Urinary bladder (tissue), 4 donors: Measurements from ENCODE around the gene TIAM1. TPM values are rescaled to one million over a fixed set of nuclear protein-coding genes. Genes with fewer than 3 reads are reported as not detected.

Source experiments
- DNase-seq: peaks from one replicate; pipeline ENCODE4 v3.0.0-alpha.2; 2015; ENCODE audit errors: extremely low spot score
- H3K27ac ChIP-seq: one replicate; pipeline ENCODE4 v1.5.1; 2013; ENCODE audit warnings: low read depth, mild to moderate bottlenecking, moderate library complexity
- H3K36me3 ChIP-seq: one replicate; pipeline ENCODE4 v1.6.1; 2013; ENCODE audit warnings: mild to moderate bottlenecking, moderate library complexity; ENCODE audit not compliant: insufficient read depth
- H3K4me1 ChIP-seq: one replicate; pipeline ENCODE4 v1.6.1; 2013; ENCODE audit warnings: mild to moderate bottlenecking, moderate library complexity; ENCODE audit not compliant: insufficient read depth
- H3K4me3 ChIP-seq: one replicate; pipeline ENCODE4 v1.5.1; 2013; ENCODE audit warnings: low read depth, low read length
- WGBS: extraction: QIAGEN DNeasy Blood & Tissue Kit; methylation state at CpG from one replicate; pipeline ENCODE4 v1.1.7; 2013; 5-methylcytosine and 5-hydroxymethylcytosine counted together
- polyA plus RNA-seq: library from polyadenylated mRNA; stranded (reverse); fragments of 200-250 nt; gene quantifications from one replicate; pipeline ENCODE4 v1.2.3, GENCODE V29; 2013
- total RNA-seq: library from RNA; depleted of rRNA; stranded (reverse); fragments of >200 nt; gene quantifications from one replicate; pipeline ENCODE4 v1.2.3, GENCODE V29; 2014
- donor health status: healthy with polysubstance abuse.
- donor health status: healthy.

The TIAM1 gene
- total and polyA plus RNA-seq, 2 donors: 10.0 to 36.0 TPM

GRCh38 chr21:31305888-31306287 is 38.2 kb downstream of the TIAM1 start:
- no peak for DNase-seq
- Histone ChIP-seq H3K36me3 (no peaks in the 10 kb centered on the region), H3K4me3 (no peak overlapping the region), H3K4me1 (no peaks in the 10 kb centered on the region), H3K27ac (no peak overlapping the region)
- WGBS: 91% methylated on average over 4 of the region's 4 CpGs

DNA sequence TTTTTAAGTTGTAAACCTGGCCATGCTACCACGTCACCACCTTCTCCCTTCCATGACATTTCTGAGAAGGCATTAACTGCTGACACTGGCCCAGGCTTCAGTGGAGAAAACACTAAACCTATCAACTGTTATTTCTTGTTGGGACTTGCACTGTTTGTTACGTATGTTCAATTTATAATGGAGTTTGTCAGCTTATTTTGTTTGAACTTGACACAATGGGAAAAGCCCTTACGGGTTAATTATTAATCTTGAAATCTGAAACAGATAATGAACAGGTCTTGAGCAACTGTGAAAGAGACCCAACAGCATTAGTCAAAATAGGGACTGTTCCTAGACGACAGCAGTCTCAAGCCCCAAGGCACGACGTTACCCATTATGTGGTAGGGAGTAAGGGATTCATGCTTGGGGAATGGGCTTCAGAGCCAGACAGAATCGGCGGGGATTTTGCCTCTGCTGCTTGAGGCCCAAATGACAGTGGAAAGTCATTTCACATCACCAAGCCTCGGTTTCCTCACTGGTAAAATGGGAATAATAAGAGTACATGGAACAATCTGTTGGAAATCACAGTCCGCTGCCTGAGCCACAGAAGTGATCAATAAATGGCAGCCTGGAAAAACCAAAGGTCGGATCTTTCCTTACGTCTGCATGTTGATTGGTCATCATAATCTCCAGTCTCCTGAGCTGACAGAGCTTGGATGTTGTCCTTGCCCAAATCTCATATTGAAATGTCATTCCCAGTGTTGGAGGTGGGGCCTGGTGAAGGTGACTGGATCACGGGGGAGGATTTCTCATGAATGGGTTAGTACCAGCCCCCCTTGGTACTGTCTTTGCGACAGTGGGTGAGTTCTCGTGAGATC is 44.5 kb downstream of the TIAM1 start:
- Histone ChIP-seq H3K4me3 (no peak overlapping the region), H3K27ac (no peak overlapping the region), H3K36me3 (no peaks in the 10 kb centered on the region), H3K4me1 (no peaks in the 10 kb centered on the region)
- 91% methylated on average over 15 of the region's 15 CpGs for WGBS
- peak; percentile 65 for DNase-seq

GRCh38 chr21:31298618-31299269 is 45.3 kb downstream of the TIAM1 start:
- no peaks in the 10 kb centered on the region for H3K4me1 ChIP-seq
- no peak for DNase-seq
- H3K4me3 ChIP-seq: no peak overlapping the region
- WGBS: 83% methylated on average over 6 of the region's 6 CpGs
- H3K27ac ChIP-seq: peak overlapping the region; percentile 38
- no peaks in the 10 kb centered on the region for H3K36me3 ChIP-seq

DNA sequence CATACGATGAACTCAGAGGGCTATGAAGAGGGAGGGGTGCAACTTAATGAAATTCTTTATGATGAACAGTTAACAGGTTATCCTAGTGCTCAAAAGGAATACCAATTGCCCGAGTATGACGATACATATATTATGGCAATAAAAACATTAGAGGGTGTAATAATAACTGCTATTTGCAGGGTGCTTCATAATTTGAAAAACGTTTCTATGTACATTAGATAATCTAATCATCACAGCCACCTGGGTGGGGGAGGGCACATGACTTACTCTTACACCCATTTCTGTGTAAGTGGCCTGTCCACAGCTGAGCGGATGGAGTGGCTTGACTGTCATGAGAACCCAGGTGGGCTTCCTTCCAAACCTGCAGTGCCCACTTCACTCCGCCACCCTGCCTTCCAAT is 46.3 kb downstream of the TIAM1 start:
- Histone ChIP-seq H3K27ac (no peak overlapping the region), H3K4me1 (no peaks in the 10 kb centered on the region), H3K4me3 (no peak overlapping the region), H3K36me3 (no peaks in the 10 kb centered on the region)
- DNase-seq: no peak
- WGBS: 90% methylated on average over 6 of the region's 6 CpGs

DNA sequence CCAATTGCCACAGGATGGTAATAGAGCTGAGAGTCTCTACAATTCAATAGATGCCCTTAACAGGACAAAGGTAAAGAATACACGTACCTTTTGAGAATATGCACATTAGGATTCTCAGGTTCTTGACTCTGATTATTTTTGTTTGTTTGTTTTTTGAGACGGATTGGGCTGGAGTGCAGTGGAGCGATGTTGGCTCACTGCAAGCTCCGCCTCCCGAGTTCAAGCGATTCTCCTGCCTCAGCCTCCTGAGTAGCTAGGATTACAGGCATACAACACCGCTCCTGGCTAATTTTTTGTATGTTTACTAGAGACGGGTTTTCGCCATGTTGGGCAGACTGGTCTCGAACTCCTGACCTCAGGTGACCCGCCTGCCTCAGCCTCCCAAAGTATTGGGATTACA is 48.4 kb downstream of the TIAM1 start:
- H3K4me3 ChIP-seq: no peak overlapping the region
- no peaks in the 10 kb centered on the region for H3K4me1 ChIP-seq
- 98% methylated on average over 11 of the region's 11 CpGs for WGBS
- DNase-seq: no peak
- no peaks in the 10 kb centered on the region for H3K36me3 ChIP-seq
- no peak overlapping the region for H3K27ac ChIP-seq

DNA sequence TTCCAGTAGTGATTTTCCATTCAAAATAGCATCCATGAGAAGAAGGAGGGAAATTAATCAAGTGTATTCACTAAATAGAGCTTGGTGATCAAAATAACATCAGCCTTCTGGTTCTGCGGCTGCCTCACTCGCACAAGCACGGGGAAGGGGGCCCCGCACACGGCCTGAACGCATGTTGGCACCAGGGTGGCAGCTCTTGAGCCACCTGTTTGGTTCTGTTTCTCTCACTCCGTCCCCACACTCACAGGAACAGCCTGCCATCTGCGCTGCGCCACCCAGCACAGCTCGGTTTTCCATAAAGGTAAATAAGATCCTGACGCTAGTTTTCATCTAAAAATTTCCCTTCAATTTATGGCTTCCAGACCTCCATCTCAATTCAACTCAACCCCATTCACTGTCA is 49.4 kb downstream of the TIAM1 start:
- H3K4me3 ChIP-seq: no peak overlapping the region
- no peak for DNase-seq
- 97% methylated on average over 11 of the region's 11 CpGs for WGBS
- no peaks in the 10 kb centered on the region for H3K4me1 ChIP-seq
- no peak overlapping the region for H3K27ac ChIP-seq
- no peaks in the 10 kb centered on the region for H3K36me3 ChIP-seq

GRCh38 chr21:31293986-31294385 is 50.1 kb downstream of the TIAM1 start:
- H3K4me1 ChIP-seq: no peaks in the 10 kb centered on the region
- H3K36me3 ChIP-seq: no peaks in the 10 kb centered on the region
- no peak overlapping the region for H3K27ac ChIP-seq
- H3K4me3 ChIP-seq: no peak overlapping the region
- DNase-seq: no peak

- WGBS: 89% methylated on average over 5 of the region's 5 CpGs
- DNase-seq: no peak
- Histone ChIP-seq H3K27ac (no peak overlapping the region), H3K36me3 (no peaks in the 10 kb centered on the region), H3K4me3 (no peak overlapping the region), H3K4me1 (no peaks in the 10 kb centered on the region)
These were observed 53.3 kb downstream of the TIAM1 start for GRCh38 chr21:31290765-31291164.

- WGBS: 57% methylated on average over 4 of the region's 4 CpGs
- Histone ChIP-seq H3K36me3 (no peaks in the 10 kb centered on the region), H3K4me3 (no peak overlapping the region), H3K27ac (no peak overlapping the region), H3K4me1 (no peaks in the 10 kb centered on the region)
- DNase-seq: no peak
These were observed 54.4 kb downstream of the TIAM1 start for GRCh38 chr21:31289702-31290101.

- Histone ChIP-seq H3K4me1 (no peaks in the 10 kb centered on the region), H3K36me3 (no peaks in the 10 kb centered on the region), H3K27ac (no peak overlapping the region), H3K4me3 (no peak overlapping the region)
- 95% methylated on average over 3 of the region's 3 CpGs for WGBS
- no peak for DNase-seq
These were observed 55.9 kb downstream of the TIAM1 start for GRCh38 chr21:31288191-31288590.

- H3K36me3 ChIP-seq: no peaks in the 10 kb centered on the region
- no peaks in the 10 kb centered on the region for H3K4me1 ChIP-seq
- no peak overlapping the region for H3K27ac ChIP-seq
- no peak overlapping the region for H3K4me3 ChIP-seq
- no peak for DNase-seq
- 84% methylated on average over 2 of the region's 2 CpGs for WGBS
These were observed 56.9 kb downstream of the TIAM1 start for GRCh38 chr21:31287201-31287600.

GRCh38 chr21:31286621-31287020 is 57.4 kb downstream of the TIAM1 start:
- no peak overlapping the region for H3K4me3 ChIP-seq
- no peak for DNase-seq
- no peak overlapping the region for H3K27ac ChIP-seq
- WGBS: 94% methylated on average over 1 of the region's 1 CpG
- no peaks in the 10 kb centered on the region for H3K36me3 ChIP-seq
- no peaks in the 10 kb centered on the region for H3K4me1 ChIP-seq

DNA sequence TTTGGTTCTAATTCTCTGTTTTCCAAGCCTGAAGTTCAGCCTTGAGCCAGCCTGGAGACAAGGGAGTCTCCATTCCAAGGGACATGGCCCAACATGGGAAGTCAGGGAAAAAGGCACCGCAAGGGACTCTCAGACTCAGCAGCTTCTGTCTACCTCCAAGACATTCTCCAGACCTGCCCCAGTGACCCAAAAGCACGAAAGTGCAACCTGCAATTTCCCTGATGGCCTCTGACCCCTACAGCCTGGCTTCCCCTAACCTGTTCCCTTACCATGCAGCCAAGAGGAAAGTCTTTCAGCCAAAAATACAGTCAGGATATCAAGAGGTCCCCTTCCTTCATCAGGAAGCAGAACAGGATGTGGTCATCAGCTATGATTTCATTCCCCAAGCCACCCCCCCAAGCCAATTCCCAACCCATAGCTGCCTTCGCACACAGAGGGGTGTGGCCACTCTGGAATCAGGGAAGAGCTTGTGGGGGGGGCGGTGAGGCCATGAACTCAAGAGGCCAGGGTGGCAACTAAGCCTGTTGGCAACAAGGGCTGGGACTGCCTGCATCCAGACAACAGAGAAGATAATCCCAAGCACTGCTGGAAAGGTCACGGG is 59.2 kb downstream of the TIAM1 start:
- H3K36me3 ChIP-seq: no peaks in the 10 kb centered on the region
- H3K4me1 ChIP-seq: no peaks in the 10 kb centered on the region
- H3K4me3 ChIP-seq: no peak overlapping the region
- no peak overlapping the region for H3K27ac ChIP-seq
- WGBS: 87% methylated on average over 5 of the region's 5 CpGs
- DNase-seq: no peak

GRCh38 chr21:31283025-31283424 is 61.0 kb downstream of the TIAM1 start:
- no peak overlapping the region for H3K4me3 ChIP-seq
- H3K27ac ChIP-seq: no peak overlapping the region
- no peaks in the 10 kb centered on the region for H3K4me1 ChIP-seq
- no peaks in the 10 kb centered on the region for H3K36me3 ChIP-seq
- DNase-seq: no peak
- 83% methylated on average over 3 of the region's 3 CpGs for WGBS
